Body of pancreas (tissue), 4 donors: Measurements from ENCODE around the gene LRRC30. TPM values are rescaled to one million over a fixed set of nuclear protein-coding genes. Genes with fewer than 3 reads are reported as not detected.

ENCODE experiments used
- ATAC-seq: fragments of 150-250 bp; one replicate; pipeline ENCODE4 v1.9.1; 2016
- DNase-seq, 4 donors: peaks; one replicate each; pipeline ENCODE4 v3.0.0-alpha.2; 2019
- H3K27ac ChIP-seq, 4 donors: fragments of 200-600 bp; sonication (generic); 1 replicate in 3 of 4; 2 replicates in 1 of 4; pipeline versions ENCODE4 v1.5.1 to v1.6.1; 2016 to 2019; ENCODE audit warnings: mild to moderate bottlenecking in 1 of 4, mixed read lengths in 1 of 4, moderate library complexity in 1 of 4
- H3K27me3 ChIP-seq, 2 donors: fragments of 200-600 bp; sonication (generic); one replicate each; pipeline ENCODE4 v1.6.0; 2016; ENCODE audit warnings: mild to moderate bottlenecking in 1 of 2
- H3K36me3 ChIP-seq, 2 donors: fragments of 200-600 bp; sonication (generic); replicated peaks in 1 of 2; 2 replicates each; pipeline ENCODE4 v1.5.1; 2016; ENCODE audit warnings: low read depth in 2 of 2; ENCODE audit not compliant: insufficient read depth in 1 of 2
- H3K4me1 ChIP-seq: fragments of 200-600 bp; sonication (generic); one replicate; pipeline ENCODE4 v1.6.0; 2016
- H3K4me3 ChIP-seq, 2 donors: fragments of 200-600 bp; sonication (generic); 1 replicate in 1 of 2; 2 replicates in 1 of 2; pipeline ENCODE4 v1.5.1; 2016 to 2019
- H3K9me3 ChIP-seq, 3 donors: fragments of 200-600 bp; sonication (generic); 1 replicate in 2 of 3; 2 replicates in 1 of 3; pipeline ENCODE4 v1.5.1; 2016
- POLR2A ChIP-seq, 3 donors: fragments of 450-650 bp; IDR thresholded peaks; one replicate each; pipeline ENCODE4 v1.6.1; 2016; ENCODE audit warnings: antibody characterized with exemption in 3 of 3, mild to moderate bottlenecking in 2 of 3
- WGBS, 2 donors: methylation state at CpG; one replicate each; pipeline ENCODE4 v1.1.5; 2017; 5-methylcytosine and 5-hydroxymethylcytosine counted together
- intact Hi-C: fragments of 100-400 bp; cut with DNase I; formaldehyde crosslinking; loops from one replicate; pipeline ENCODE4 v1.15.1; 2023
- total RNA-seq, 2 donors: library from RNA; depleted of rRNA; stranded (reverse); fragments of >200 nt; gene quantifications; one replicate each; pipeline ENCODE4 v1.1.0, GENCODE V29; 2016
- TF ChIP-seq, protein P1 (sequence below), 7 experiments: fragments of 450-650 bp in 4 of 7; fragments of 200-600 bp in 3 of 7; sonication (generic) in 3 of 7; IDR thresholded peaks; one replicate each; pipeline ENCODE4 v1.5.1; 2016 to 2019; ENCODE audit warnings: antibody characterized with exemption in 7 of 7

Gene LRRC30
- total RNA-seq, 2 donors from 2014 or later = not detected

- no peak for DNase-seq
- TF ChIP-seq, protein P1, sequence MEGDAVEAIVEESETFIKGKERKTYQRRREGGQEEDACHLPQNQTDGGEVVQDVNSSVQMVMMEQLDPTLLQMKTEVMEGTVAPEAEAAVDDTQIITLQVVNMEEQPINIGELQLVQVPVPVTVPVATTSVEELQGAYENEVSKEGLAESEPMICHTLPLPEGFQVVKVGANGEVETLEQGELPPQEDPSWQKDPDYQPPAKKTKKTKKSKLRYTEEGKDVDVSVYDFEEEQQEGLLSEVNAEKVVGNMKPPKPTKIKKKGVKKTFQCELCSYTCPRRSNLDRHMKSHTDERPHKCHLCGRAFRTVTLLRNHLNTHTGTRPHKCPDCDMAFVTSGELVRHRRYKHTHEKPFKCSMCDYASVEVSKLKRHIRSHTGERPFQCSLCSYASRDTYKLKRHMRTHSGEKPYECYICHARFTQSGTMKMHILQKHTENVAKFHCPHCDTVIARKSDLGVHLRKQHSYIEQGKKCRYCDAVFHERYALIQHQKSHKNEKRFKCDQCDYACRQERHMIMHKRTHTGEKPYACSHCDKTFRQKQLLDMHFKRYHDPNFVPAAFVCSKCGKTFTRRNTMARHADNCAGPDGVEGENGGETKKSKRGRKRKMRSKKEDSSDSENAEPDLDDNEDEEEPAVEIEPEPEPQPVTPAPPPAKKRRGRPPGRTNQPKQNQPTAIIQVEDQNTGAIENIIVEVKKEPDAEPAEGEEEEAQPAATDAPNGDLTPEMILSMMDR (IDR thresholded peaks at IDR 0.05) = no peak
- TF ChIP-seq POLR2A (IDR thresholded peaks at IDR 0.05) = no peak
- Histone ChIP-seq H3K4me1 (peaks cover 5% of the 10 kb centered on the region), H3K27me3 (no peaks in the 10 kb centered on the region), H3K4me3 (no peak overlapping the region), H3K27ac (no peak overlapping the region), H3K9me3 (no peaks in the 10 kb centered on the region), H3K36me3 (no peaks in the 10 kb centered on the region)
- no peak for ATAC-seq
- intact Hi-C loops = no loop called here
- WGBS, 2 donors = 86 to 93% methylated on average over 3 of the region's 3 CpGs
Measured at GRCh38 chr18:7261199-7261598, 30.3 kb downstream of the LRRC30 start.

- Histone ChIP-seq H3K27ac (no peak overlapping the region), H3K9me3 (no peaks in the 10 kb centered on the region), H3K4me1 (peaks cover 6% of the 10 kb centered on the region), H3K4me3 (no peak overlapping the region), H3K27me3 (no peaks in the 10 kb centered on the region), H3K36me3 (no peaks in the 10 kb centered on the region)
- DNase-seq (no peak), ATAC-seq (no peak)
- 81 to 93% methylated on average over 3 of the region's 3 CpGs for WGBS, 2 donors
- TF ChIP-seq POLR2A (IDR thresholded peaks at IDR 0.05) = no peak
- TF ChIP-seq, protein P1 (IDR thresholded peaks at IDR 0.05) = no peak
- intact Hi-C loops = no loop called here
Measured at GRCh38 chr18:7267973-7268372, 37.1 kb downstream of the LRRC30 start.

DNA sequence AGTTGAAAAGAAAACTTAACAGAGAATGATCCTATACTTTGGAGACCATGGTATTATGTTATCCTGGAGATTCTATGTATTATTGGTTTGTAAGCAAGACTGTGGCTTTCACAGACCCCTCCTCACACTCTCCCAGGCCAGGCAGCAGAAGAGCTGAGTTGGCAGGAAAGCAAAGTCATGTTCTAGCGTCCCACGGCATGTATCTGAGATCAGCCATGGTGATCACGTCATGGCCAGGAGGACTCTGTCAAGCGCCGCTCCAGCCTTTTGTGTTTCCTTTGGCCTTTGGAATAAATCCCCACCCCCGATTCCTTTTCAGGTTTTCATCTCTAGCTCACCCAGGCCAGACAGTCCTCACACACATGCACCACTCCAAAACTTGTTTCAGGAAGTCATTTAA is 39.1 kb downstream of the LRRC30 start:
- H3K4me3 ChIP-seq = no peak overlapping the region
- TF ChIP-seq, protein P1 (IDR thresholded peaks at IDR 0.05) = no peak
- no peak for TF ChIP-seq POLR2A (IDR thresholded peaks at IDR 0.05)
- no peak overlapping the region for H3K27ac ChIP-seq
- no peak for DNase-seq
- H3K27me3 ChIP-seq = no peaks in the 10 kb centered on the region
- intact Hi-C loops = loop anchor here (10.0 kb wide), 1 partner anchor 1205 kb away; no protein-coding TSS in a partner anchor
- no peak for ATAC-seq
- WGBS, 2 donors = 67 to 76% methylated on average over 6 of the region's 6 CpGs
- peaks cover 8% of the 10 kb centered on the region for H3K4me1 ChIP-seq
- H3K36me3 ChIP-seq = no peaks in the 10 kb centered on the region
- H3K9me3 ChIP-seq = no peaks in the 10 kb centered on the region

GRCh38 chr18:7272311-7273049 is 41.6 kb downstream of the LRRC30 start:
- ATAC-seq (peak; percentile 78), DNase-seq (peak; percentile 63 to 75 (median 71))
- intact Hi-C loops = loop anchor here (10.0 kb wide), 1 partner anchor 1202 kb away; no protein-coding TSS in a partner anchor
- WGBS, 2 donors = 5 to 12% methylated on average over 20 to 24 of the region's 24 CpGs
- Histone ChIP-seq H3K4me3 (no peak overlapping the region), H3K27ac (peak overlapping the region in 2 of 4 donors; percentile 45 to 54), H3K36me3 (no peaks in the 10 kb centered on the region), H3K9me3 (no peaks in the 10 kb centered on the region), H3K4me1 (peaks cover 8% of the 10 kb centered on the region), H3K27me3 (no peaks in the 10 kb centered on the region)
- TF ChIP-seq, protein P1 (IDR thresholded peaks at IDR 0.05) = peak; percentile 19 to 64 (median 59)
- TF ChIP-seq POLR2A (IDR thresholded peaks at IDR 0.05) = no peak
